Smooth muscle cell (in vitro differentiated cells): ENCODE measurements around the gene SEMA4C. TPM values are rescaled to one million over a fixed set of nuclear protein-coding genes. Genes with fewer than 3 reads are reported as not detected.

Source experiments
- DNase-seq: peaks from one replicate; lab custom pipeline; 2025; ENCODE audit not compliant: unreplicated experiment; lab: John Stamatoyannopoulos, UW
- H2AFZ ChIP-seq: fragments of 200-600 bp; sonication (generic); 2 replicates; pipeline ENCODE4 v1.6.0; 2016; ENCODE audit warnings: antibody characterized with exemption, low read depth, mild to moderate bottlenecking
- H3F3A ChIP-seq: fragments of 200-600 bp; sonication (generic); 2 replicates; pipeline ENCODE4 v1.6.0; 2017; ENCODE audit warnings: antibody characterized with exemption, low read depth
- H3K27ac ChIP-seq: fragments of 200-600 bp; sonication (generic); 2 replicates; pipeline ENCODE4 v1.5.1; 2016; ENCODE audit warnings: low read depth, mild to moderate bottlenecking
- H3K27me3 ChIP-seq: fragments of 200-600 bp; sonication (generic); 2 replicates; pipeline ENCODE4 v1.6.1; 2016; ENCODE audit warnings: low read depth, mild to moderate bottlenecking
- H3K36me3 ChIP-seq: fragments of 200-600 bp; sonication (generic); 2 replicates; pipeline ENCODE4 v1.5.1; 2016; ENCODE audit warnings: low read depth
- H3K4me1 ChIP-seq: fragments of 200-600 bp; sonication (generic); 2 replicates; pipeline ENCODE4 v1.5.1; 2016; ENCODE audit warnings: low read depth
- H3K4me2 ChIP-seq: fragments of 200-600 bp; sonication (generic); 2 replicates; pipeline ENCODE4 v1.6.0; 2016; ENCODE audit warnings: mild to moderate bottlenecking
- H3K4me3 ChIP-seq: fragments of 200-600 bp; sonication (generic); 2 replicates; pipeline ENCODE4 v1.5.1; 2016; ENCODE audit warnings: mild to moderate bottlenecking
- H3K79me2 ChIP-seq: fragments of 200-600 bp; sonication (generic); 2 replicates; pipeline ENCODE4 v1.6.0; 2016; ENCODE audit warnings: low read depth, mild to moderate bottlenecking
- H3K9ac ChIP-seq: fragments of 200-600 bp; sonication (generic); 2 replicates; pipeline ENCODE4 v1.6.0; 2016; ENCODE audit warnings: low read depth
- H3K9me3 ChIP-seq: fragments of 200-600 bp; sonication (generic); replicated peaks from 2 replicates; pipeline ENCODE4 v1.5.1; 2016; ENCODE audit warnings: low read depth
- H4K20me1 ChIP-seq: fragments of 200-600 bp; sonication (generic); 2 replicates; pipeline ENCODE4 v1.6.0; 2016; ENCODE audit warnings: low read depth
- CTCF ChIP-seq: fragments of 200-600 bp; sonication (generic); IDR thresholded peaks from 2 replicates; pipeline ENCODE4 v1.5.1; 2017; ENCODE audit warnings: borderline replicate concordance, mild to moderate bottlenecking, antibody characterized with exemption; ENCODE audit not compliant: insufficient read depth, poor library complexity, severe bottlenecking
- WGBS: methylation state at CpG from one replicate; pipeline ENCODE4 v1.1.7; 2016; ENCODE audit warnings: low lambda C conversion rate; 5-methylcytosine and 5-hydroxymethylcytosine counted together
- polyA plus RNA-seq: library from polyadenylated mRNA; unstranded; fragments of >200 nt; fragmentation: Nextera tagmentation; extraction: Ambion mirVana; gene quantifications from 2 replicates; pipeline ENCODE4 v1.2.1, GENCODE V29; 2016
- total RNA-seq: library from RNA; depleted of rRNA; stranded (reverse); fragments of >200 nt; gene quantifications from 2 replicates; pipeline ENCODE4 v1.2.3, GENCODE V29; 2014

Gene SEMA4C
- total and polyA plus RNA-seq, 2 experiments from 2014 or later = 40.7 to 41.0 TPM

DNA sequence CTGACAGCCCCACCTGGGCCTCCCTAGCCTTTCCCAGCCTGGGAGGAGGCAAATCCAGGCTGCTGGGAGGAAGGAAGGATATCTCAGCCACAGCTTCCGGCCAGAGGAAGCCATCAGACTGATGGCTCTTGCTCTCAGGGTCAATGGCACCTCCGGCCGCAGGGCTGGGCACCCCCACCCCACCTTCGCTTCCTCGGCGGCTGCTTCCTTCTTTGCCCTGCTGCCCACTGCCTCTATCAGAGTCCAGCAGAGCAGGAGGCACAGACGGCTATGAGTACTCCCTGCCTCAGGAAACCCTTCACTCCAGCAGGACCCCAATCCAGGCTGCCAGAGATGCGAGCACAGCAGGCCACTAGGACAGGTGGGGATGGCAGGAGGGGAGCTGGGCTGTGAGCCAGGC lies 3.3 kb downstream of the SEMA4C start:
- peaks cover 30% of the 10 kb centered on the region for H3F3A ChIP-seq
- peaks cover 57% of the 10 kb centered on the region for H3K79me2 ChIP-seq
- no peak overlapping the region for H3K4me3 ChIP-seq
- H3K4me2 ChIP-seq = peak overlapping the region; percentile 95
- TF ChIP-seq CTCF = no peak
- H4K20me1 ChIP-seq = peaks cover 67% of the 10 kb centered on the region
- H3K4me1 ChIP-seq = peaks cover 9% of the 10 kb centered on the region
- H2AFZ ChIP-seq = no peak overlapping the region
- DNase-seq = no peak
- H3K27me3 ChIP-seq = no peaks in the 10 kb centered on the region
- peak overlapping the region; percentile 80 for H3K27ac ChIP-seq
- H3K36me3 ChIP-seq = no peaks in the 10 kb centered on the region
- 86% methylated on average over 8 of the region's 8 CpGs for WGBS
- no peak overlapping the region for H3K9ac ChIP-seq
- H3K9me3 ChIP-seq = no peaks in the 10 kb centered on the region

- Histone ChIP-seq H3F3A (peaks cover 26% of the 10 kb centered on the region), H3K79me2 (peaks cover 57% of the 10 kb centered on the region), H3K36me3 (no peaks in the 10 kb centered on the region), H3K9ac (no peak overlapping the region), H2AFZ (no peak overlapping the region), H3K4me2 (peak overlapping the region; percentile 95), H4K20me1 (peaks cover 71% of the 10 kb centered on the region), H3K27me3 (no peaks in the 10 kb centered on the region), H3K27ac (peak overlapping the region; percentile 80), H3K4me3 (no peak overlapping the region), H3K9me3 (no peaks in the 10 kb centered on the region), H3K4me1 (peaks cover 6% of the 10 kb centered on the region)
- WGBS = 90% methylated on average over 14 of the region's 14 CpGs
- DNase-seq = no peak
- no peak for TF ChIP-seq CTCF
Measured at GRCh38 chr2:96866149-96866548, 3.7 kb downstream of the SEMA4C start.

DNA sequence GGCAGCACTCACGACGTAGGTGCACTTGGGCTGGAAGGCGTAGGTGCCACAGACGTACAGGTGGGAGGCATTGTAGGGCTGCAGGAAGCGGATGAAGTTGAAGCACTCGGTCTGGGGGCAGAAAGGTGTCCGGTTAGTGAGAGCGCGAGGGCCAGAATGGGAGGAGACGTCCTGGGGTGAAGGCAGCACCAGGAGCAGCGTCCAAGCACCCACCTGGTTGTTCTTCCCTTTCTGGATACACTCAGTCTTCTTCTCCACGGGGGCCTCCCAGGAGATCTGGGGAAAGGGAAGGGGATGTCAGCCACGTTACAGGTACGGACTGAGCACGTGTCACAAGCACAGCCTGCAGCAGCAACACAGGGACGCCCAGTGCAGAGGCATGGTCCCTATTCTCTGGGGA lies 4.2 kb downstream of the SEMA4C start:
- Histone ChIP-seq H3F3A (peaks cover 21% of the 10 kb centered on the region), H3K27me3 (no peaks in the 10 kb centered on the region), H3K79me2 (peaks cover 55% of the 10 kb centered on the region), H3K9ac (no peak overlapping the region), H3K36me3 (no peaks in the 10 kb centered on the region), H3K4me3 (no peak overlapping the region), H3K4me1 (peaks cover 2% of the 10 kb centered on the region), H4K20me1 (peaks cover 76% of the 10 kb centered on the region), H3K27ac (no peak overlapping the region), H3K4me2 (no peak overlapping the region), H2AFZ (no peak overlapping the region), H3K9me3 (no peaks in the 10 kb centered on the region)
- no peak for DNase-seq
- no peak for TF ChIP-seq CTCF
- WGBS = 97% methylated on average over 16 of the region's 16 CpGs

GRCh38 chr2:96864343-96865091 lies 5.4 kb downstream of the SEMA4C start:
- DNase-seq = no peak
- Histone ChIP-seq H3K36me3 (no peaks in the 10 kb centered on the region), H3K27ac (no peak overlapping the region), H3K4me1 (peaks cover 2% of the 10 kb centered on the region), H3K9ac (no peak overlapping the region), H3K4me3 (no peak overlapping the region), H3K9me3 (no peaks in the 10 kb centered on the region), H2AFZ (no peak overlapping the region), H4K20me1 (peaks cover 87% of the 10 kb centered on the region), H3K4me2 (no peak overlapping the region), H3K27me3 (no peaks in the 10 kb centered on the region), H3F3A (peaks cover 22% of the 10 kb centered on the region), H3K79me2 (peaks cover 51% of the 10 kb centered on the region)
- TF ChIP-seq CTCF = no peak
- whole genome bisulfite sequencing = 96% methylated on average over 23 of the region's 25 CpGs
